Measurements from ENCODE around the gene FAH. TPM values are rescaled to one million over a fixed set of nuclear protein-coding genes. Genes with fewer than 3 reads are reported as not detected.

The FAH gene
- total RNA-seq, 1 experiment from 2014 or later, result 172 TPM

- DNase-seq (ENCODE audit: low read depth), result peak; percentile 54
Observed at GRCh38 chr15:80173022-80173759, 20.4 kb downstream of the FAH start.

- DNase-seq (ENCODE audit: low read depth), result peak; percentile 71
Observed at GRCh38 chr15:80174017-80174746, 21.4 kb downstream of the FAH start.

- DNase-seq (ENCODE audit: low read depth), result no peak
Observed at GRCh38 chr15:80175436-80175835, 22.6 kb downstream of the FAH start.

GRCh38 chr15:80176443-80176842 is 23.6 kb downstream of the FAH start:
- no peak for DNase-seq (ENCODE audit: low read depth)

GRCh38 chr15:80177156-80177555 is 24.4 kb downstream of the FAH start:
- no peak for DNase-seq (ENCODE audit: low read depth)

GRCh38 chr15:80179025-80179759 is 26.4 kb downstream of the FAH start:
- peak; percentile 96 for DNase-seq (ENCODE audit: low read depth)

GRCh38 chr15:80179935-80180334 is 27.1 kb downstream of the FAH start:
- DNase-seq (ENCODE audit: low read depth), result no peak

- DNase-seq (ENCODE audit: low read depth), result no peak
Observed at GRCh38 chr15:80180468-80180867, 27.7 kb downstream of the FAH start.

- no peak for DNase-seq (ENCODE audit: low read depth)
Observed at GRCh38 chr15:80180986-80181385, 28.2 kb downstream of the FAH start.

- peak; percentile 81 for DNase-seq (ENCODE audit: low read depth)
Observed at GRCh38 chr15:80182611-80183261, 29.9 kb downstream of the FAH start.

GRCh38 chr15:80183306-80183705 is 30.5 kb downstream of the FAH start:
- no peak for DNase-seq (ENCODE audit: low read depth)

GRCh38 chr15:80183886-80184285 is 31.1 kb downstream of the FAH start:
- DNase-seq (ENCODE audit: low read depth), result no peak

GRCh38 chr15:80184554-80184953 is 31.8 kb downstream of the FAH start:
- DNase-seq (ENCODE audit: low read depth), result no peak

- no peak for DNase-seq (ENCODE audit: low read depth)
Observed at GRCh38 chr15:80185152-80185551, 32.4 kb downstream of the FAH start.

GRCh38 chr15:80186066-80186465 is 33.3 kb downstream of the FAH start:
- no peak for DNase-seq (ENCODE audit: low read depth)

GRCh38 chr15:80186597-80186996 is 33.8 kb downstream of the FAH start:
- DNase-seq (ENCODE audit: low read depth), result no peak

- peak; percentile 41 for DNase-seq (ENCODE audit: low read depth)
Observed at GRCh38 chr15:80188251-80188650, 35.5 kb downstream of the FAH start.

GRCh38 chr15:80191198-80191597 is 38.4 kb downstream of the FAH start:
- DNase-seq (ENCODE audit: low read depth), result no peak

GRCh38 chr15:80191897-80192595 is 39.2 kb downstream of the FAH start:
- no peak for DNase-seq (ENCODE audit: low read depth)

GRCh38 chr15:80194186-80194585 is 41.4 kb downstream of the FAH start:
- DNase-seq (ENCODE audit: low read depth), result no peak

GRCh38 chr15:80194914-80195313 is 42.1 kb downstream of the FAH start:
- no peak for DNase-seq (ENCODE audit: low read depth)

All from RPMI7951 (cell line).